ENCODE results near the gene MAPRE2.

The MAPRE2 gene

GRCh38 chr18:35161934-35162333 is 120.7 kb downstream of the MAPRE2 start:
- no peak overlapping the region for H3K27ac ChIP-seq (ENCODE audit: low read length, poor library complexity, severe bottlenecking)
- no peak overlapping the region for H3K9ac ChIP-seq (ENCODE audit: low read length)
- H3K23ac ChIP-seq (ENCODE audit: low read length in 2 of 2): no peak overlapping the region
- DNase-seq: no peak
- no peaks in the 10 kb centered on the region for H3K27me3 ChIP-seq (ENCODE audit: control insufficient read depth in 1 of 2, insufficient read depth in 1 of 2, low read length in 2 of 2)
- no peak overlapping the region for H2BK5ac ChIP-seq (ENCODE audit: low read depth, low read length, poor library complexity, severe bottlenecking)
- H3K4ac ChIP-seq (ENCODE audit: low read depth in 1 of 2, low read length in 2 of 2): no peak overlapping the region
- H3K36me3 ChIP-seq (ENCODE audit: control insufficient read depth in 1 of 2, insufficient read depth in 2 of 2, low read depth in 1 of 2, low read length in 2 of 2): no peaks in the 10 kb centered on the region
- H3K18ac ChIP-seq (ENCODE audit: low read depth in 1 of 2, low read length in 2 of 2): no peak overlapping the region
- H2BK120ac ChIP-seq (ENCODE audit: low read depth, low read length): no peak overlapping the region
- no peak overlapping the region for H2BK15ac ChIP-seq (ENCODE audit: low read depth, poor library complexity, severe bottlenecking)
- no peak overlapping the region for H2AFZ ChIP-seq (ENCODE audit: low read depth, low read length)
- 83% methylated on average over 3 of the region's 3 CpGs for WGBS
- H4K8ac ChIP-seq (ENCODE audit: low read length): no peak overlapping the region
- no peak overlapping the region for H3K4me3 ChIP-seq (ENCODE audit: insufficient read depth in 1 of 2, low read depth in 1 of 2, low read length in 2 of 2)
- H3K9me3 ChIP-seq (ENCODE audit: control insufficient read depth, low read length): no peaks in the 10 kb centered on the region
- peaks cover 1% of the 10 kb centered on the region for H3K4me1 ChIP-seq (ENCODE audit: control insufficient read depth, insufficient read depth, low read depth, low read length)
- no peak overlapping the region for H3K14ac ChIP-seq (ENCODE audit: low read length in 2 of 2)
- no peaks in the 10 kb centered on the region for H3K79me1 ChIP-seq (replicated peaks; ENCODE audit: low read length, poor library complexity, severe bottlenecking)
- H2BK12ac ChIP-seq (ENCODE audit: low read length in 2 of 2): no peak overlapping the region
- H4K91ac ChIP-seq (ENCODE audit: low read length): no peak overlapping the region
- H3K4me2 ChIP-seq (ENCODE audit: low read length, poor library complexity, severe bottlenecking): no peak overlapping the region
- no peak overlapping the region for H2AK5ac ChIP-seq (ENCODE audit: low read length, severe bottlenecking)

- Histone ChIP-seq H2BK15ac (ENCODE audit: low read depth, poor library complexity, severe bottlenecking) (no peak overlapping the region), H4K91ac (ENCODE audit: low read length) (no peak overlapping the region), H3K14ac (ENCODE audit: low read length in 2 of 2) (no peak overlapping the region), H3K4me2 (ENCODE audit: low read length, poor library complexity, severe bottlenecking) (no peak overlapping the region), H3K4me1 (ENCODE audit: control insufficient read depth, insufficient read depth, low read depth, low read length) (peaks cover 1% of the 10 kb centered on the region), H2AK5ac (ENCODE audit: low read length, severe bottlenecking) (no peak overlapping the region), H4K8ac (ENCODE audit: low read length) (no peak overlapping the region), H3K79me1 (replicated peaks; ENCODE audit: low read length, poor library complexity, severe bottlenecking) (no peaks in the 10 kb centered on the region), H3K4me3 (ENCODE audit: insufficient read depth in 1 of 2, low read depth in 1 of 2, low read length in 2 of 2) (no peak overlapping the region), H3K4ac (ENCODE audit: low read depth in 1 of 2, low read length in 2 of 2) (no peak overlapping the region), H2AFZ (ENCODE audit: low read depth, low read length) (no peak overlapping the region), H2BK120ac (ENCODE audit: low read depth, low read length) (no peak overlapping the region), H2BK5ac (ENCODE audit: low read depth, low read length, poor library complexity, severe bottlenecking) (no peak overlapping the region), H3K27ac (ENCODE audit: low read length, poor library complexity, severe bottlenecking) (peak overlapping the region; percentile 58), H3K18ac (ENCODE audit: low read depth in 1 of 2, low read length in 2 of 2) (no peak overlapping the region), H3K9me3 (ENCODE audit: control insufficient read depth, low read length) (no peaks in the 10 kb centered on the region), H3K36me3 (ENCODE audit: control insufficient read depth in 1 of 2, insufficient read depth in 2 of 2, low read depth in 1 of 2, low read length in 2 of 2) (no peaks in the 10 kb centered on the region), H2BK12ac (ENCODE audit: low read length in 2 of 2) (no peak overlapping the region), H3K27me3 (ENCODE audit: control insufficient read depth in 1 of 2, insufficient read depth in 1 of 2, low read length in 2 of 2) (no peaks in the 10 kb centered on the region), H3K9ac (ENCODE audit: low read length) (no peak overlapping the region), H3K23ac (ENCODE audit: low read length in 2 of 2) (no peak overlapping the region)
- no peak for DNase-seq
These were observed 121.9 kb downstream of the MAPRE2 start for GRCh38 chr18:35163014-35163539.

GRCh38 chr18:35163721-35164120 is 122.5 kb downstream of the MAPRE2 start:
- Histone ChIP-seq H2BK12ac (ENCODE audit: low read length in 2 of 2) (no peak overlapping the region), H3K4me2 (ENCODE audit: low read length, poor library complexity, severe bottlenecking) (no peak overlapping the region), H2BK5ac (ENCODE audit: low read depth, low read length, poor library complexity, severe bottlenecking) (no peak overlapping the region), H3K9me3 (ENCODE audit: control insufficient read depth, low read length) (no peaks in the 10 kb centered on the region), H2BK120ac (ENCODE audit: low read depth, low read length) (no peak overlapping the region), H3K4ac (ENCODE audit: low read depth in 1 of 2, low read length in 2 of 2) (no peak overlapping the region), H4K8ac (ENCODE audit: low read length) (no peak overlapping the region), H2AK5ac (ENCODE audit: low read length, severe bottlenecking) (peak overlapping the region; percentile 26), H3K79me1 (replicated peaks; ENCODE audit: low read length, poor library complexity, severe bottlenecking) (no peaks in the 10 kb centered on the region), H2BK15ac (ENCODE audit: low read depth, poor library complexity, severe bottlenecking) (no peak overlapping the region), H3K27ac (ENCODE audit: low read length, poor library complexity, severe bottlenecking) (no peak overlapping the region), H2AFZ (ENCODE audit: low read depth, low read length) (no peak overlapping the region), H3K9ac (ENCODE audit: low read length) (no peak overlapping the region), H4K91ac (ENCODE audit: low read length) (no peak overlapping the region), H3K36me3 (ENCODE audit: control insufficient read depth in 1 of 2, insufficient read depth in 2 of 2, low read depth in 1 of 2, low read length in 2 of 2) (no peaks in the 10 kb centered on the region), H3K23ac (ENCODE audit: low read length in 2 of 2) (no peak overlapping the region), H3K4me1 (ENCODE audit: control insufficient read depth, insufficient read depth, low read depth, low read length) (peaks cover 1% of the 10 kb centered on the region), H3K4me3 (ENCODE audit: insufficient read depth in 1 of 2, low read depth in 1 of 2, low read length in 2 of 2) (no peak overlapping the region), H3K18ac (ENCODE audit: low read depth in 1 of 2, low read length in 2 of 2) (no peak overlapping the region), H3K14ac (ENCODE audit: low read length in 2 of 2) (no peak overlapping the region), H3K27me3 (ENCODE audit: control insufficient read depth in 1 of 2, insufficient read depth in 1 of 2, low read length in 2 of 2) (no peaks in the 10 kb centered on the region)
- 97% methylated on average over 5 of the region's 5 CpGs for WGBS
- DNase-seq: no peak

- H2BK15ac ChIP-seq (ENCODE audit: low read depth, poor library complexity, severe bottlenecking): no peak overlapping the region
- no peak overlapping the region for H2BK12ac ChIP-seq (ENCODE audit: low read length in 2 of 2)
- H3K27me3 ChIP-seq (ENCODE audit: control insufficient read depth in 1 of 2, insufficient read depth in 1 of 2, low read length in 2 of 2): no peaks in the 10 kb centered on the region
- H4K8ac ChIP-seq (ENCODE audit: low read length): no peak overlapping the region
- no peak overlapping the region for H4K91ac ChIP-seq (ENCODE audit: low read length)
- no peaks in the 10 kb centered on the region for H3K36me3 ChIP-seq (ENCODE audit: control insufficient read depth in 1 of 2, insufficient read depth in 2 of 2, low read depth in 1 of 2, low read length in 2 of 2)
- no peak overlapping the region for H3K14ac ChIP-seq (ENCODE audit: low read length in 2 of 2)
- H3K9ac ChIP-seq (ENCODE audit: low read length): no peak overlapping the region
- H2AK5ac ChIP-seq (ENCODE audit: low read length, severe bottlenecking): no peak overlapping the region
- no peak for DNase-seq
- no peak overlapping the region for H3K4me3 ChIP-seq (ENCODE audit: insufficient read depth in 1 of 2, low read depth in 1 of 2, low read length in 2 of 2)
- no peak overlapping the region for H3K4ac ChIP-seq (ENCODE audit: low read depth in 1 of 2, low read length in 2 of 2)
- no peak overlapping the region for H2BK120ac ChIP-seq (ENCODE audit: low read depth, low read length)
- no peak overlapping the region for H2BK5ac ChIP-seq (ENCODE audit: low read depth, low read length, poor library complexity, severe bottlenecking)
- H3K18ac ChIP-seq (ENCODE audit: low read depth in 1 of 2, low read length in 2 of 2): no peak overlapping the region
- peaks cover 1% of the 10 kb centered on the region for H3K4me1 ChIP-seq (ENCODE audit: control insufficient read depth, insufficient read depth, low read depth, low read length)
- H3K9me3 ChIP-seq (ENCODE audit: control insufficient read depth, low read length): no peaks in the 10 kb centered on the region
- H3K79me1 ChIP-seq (replicated peaks; ENCODE audit: low read length, poor library complexity, severe bottlenecking): no peaks in the 10 kb centered on the region
- H3K4me2 ChIP-seq (ENCODE audit: low read length, poor library complexity, severe bottlenecking): no peak overlapping the region
- WGBS: 91% methylated on average over 6 of the region's 6 CpGs
- H3K27ac ChIP-seq (ENCODE audit: low read length, poor library complexity, severe bottlenecking): no peak overlapping the region
- no peak overlapping the region for H3K23ac ChIP-seq (ENCODE audit: low read length in 2 of 2)
- H2AFZ ChIP-seq (ENCODE audit: low read depth, low read length): no peak overlapping the region
These were observed 122.9 kb downstream of the MAPRE2 start for GRCh38 chr18:35164133-35164532.
